GM21619 (cell line): ENCODE results near the gene ASCC2.
A peak's percentile ranks its signal among the peaks of the same experiment; 100 is the strongest.

ENCODE experiments used
- ATAC-seq: cut with Tn5 transposase; IDR thresholded peaks from one replicate; pipeline ENCODE4 v1.9.1; 2021; ENCODE audit not compliant: unreplicated experiment

Gene ASCC2

DNA sequence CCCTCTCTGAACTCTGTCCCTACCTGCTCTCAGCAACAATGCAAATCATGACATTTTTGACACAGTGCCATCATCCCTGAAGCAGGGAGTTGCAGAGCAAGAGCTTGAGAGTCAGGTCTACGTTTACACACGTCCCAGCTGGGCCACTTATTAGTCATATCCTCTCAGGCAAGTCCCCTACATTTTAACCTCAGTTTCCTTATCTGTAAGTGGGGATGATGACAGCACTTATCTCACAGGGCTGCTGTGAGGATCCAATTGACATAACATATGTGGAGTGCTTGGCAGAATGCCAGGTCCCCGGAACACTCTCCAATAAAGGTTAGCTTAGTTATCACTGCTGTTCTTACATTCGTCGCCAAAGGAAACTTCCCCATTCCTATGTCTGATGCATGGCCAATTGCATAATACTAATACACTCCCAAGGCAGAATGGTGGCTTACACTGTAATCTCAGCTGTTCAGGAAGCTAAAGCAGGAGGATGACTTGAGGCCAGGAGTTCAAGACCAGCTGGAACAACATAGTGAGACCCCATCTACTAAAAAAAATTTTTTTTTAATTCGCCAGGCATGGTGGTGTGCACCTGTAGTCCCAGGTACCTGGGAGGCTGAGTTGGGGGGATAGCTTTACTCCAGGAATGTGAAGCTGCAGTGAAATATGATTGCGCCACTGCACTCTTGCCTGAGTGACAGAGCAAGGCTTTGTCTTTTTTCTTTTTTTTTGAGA lies 16.6 kb downstream of the ASCC2 start:
- ATAC-seq = peak; percentile 89

DNA sequence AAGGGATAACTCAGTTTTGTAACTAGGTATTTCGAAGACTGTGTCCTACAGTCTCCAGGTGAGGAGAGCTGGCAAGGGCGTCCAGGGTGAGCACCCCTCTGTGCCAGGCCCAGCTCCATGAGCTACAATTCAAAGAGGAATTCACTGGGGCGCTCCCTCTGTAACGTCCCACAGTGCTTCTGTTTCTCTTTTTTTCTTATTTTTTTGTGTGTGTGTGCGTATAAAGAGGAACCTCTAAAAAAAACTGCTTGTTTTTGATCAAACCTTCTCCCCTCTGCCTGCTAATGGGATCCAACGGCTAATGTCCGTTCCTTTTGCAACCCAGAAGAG lies 17.1 kb downstream of the ASCC2 start:
- ATAC-seq = no peak

- no peak for ATAC-seq
Measured at GRCh38 chr22:29819501-29819900, 18.6 kb downstream of the ASCC2 start.

GRCh38 chr22:29817724-29818123 lies 20.4 kb downstream of the ASCC2 start:
- no peak for ATAC-seq

DNA sequence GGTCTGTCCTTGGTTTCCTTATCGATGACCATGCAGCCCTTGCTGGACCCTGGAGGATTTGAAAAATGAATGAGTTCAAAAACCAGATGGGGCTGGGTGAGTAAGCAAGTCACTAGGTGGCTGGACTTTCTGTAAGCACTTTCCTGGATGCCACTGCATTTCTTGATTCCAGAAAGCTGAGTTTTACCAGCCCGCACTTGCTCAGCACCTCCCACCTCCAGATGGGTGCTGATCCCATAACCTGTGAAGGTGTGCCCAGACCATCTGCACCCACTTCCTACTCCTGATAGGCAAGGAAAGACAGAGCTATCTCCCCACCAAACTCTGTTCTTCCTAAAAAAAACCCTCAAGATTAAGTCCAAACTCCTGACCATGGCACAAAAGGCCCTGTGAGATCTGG lies 21.1 kb downstream of the ASCC2 start:
- no peak for ATAC-seq

DNA sequence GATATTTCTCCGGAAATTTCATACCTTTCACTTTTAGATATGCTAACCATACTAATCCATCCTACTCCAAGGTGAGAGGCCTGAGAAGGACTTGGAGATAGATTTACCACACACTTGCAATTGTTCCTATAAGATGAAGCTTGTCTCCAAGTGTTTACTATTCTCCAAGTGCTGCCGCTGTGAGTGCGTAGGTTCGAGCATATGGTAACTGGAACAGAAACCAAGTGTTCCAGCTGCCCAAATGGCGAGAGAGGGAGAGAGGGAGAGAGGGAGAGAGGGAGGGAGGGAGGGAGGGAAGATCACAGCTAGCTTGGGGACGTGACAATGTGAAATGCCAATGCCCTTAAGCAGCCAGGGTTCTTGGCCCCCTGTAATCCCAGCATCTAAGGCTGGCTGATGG lies 21.5 kb downstream of the ASCC2 start:
- no peak for ATAC-seq

- no peak for ATAC-seq
Measured at GRCh38 chr22:29816128-29816527, 21.9 kb downstream of the ASCC2 start.

- no peak for ATAC-seq
Measured at GRCh38 chr22:29815580-29815979, 22.5 kb downstream of the ASCC2 start.

GRCh38 chr22:29814003-29814402 lies 24.1 kb downstream of the ASCC2 start:
- ATAC-seq = no peak

GRCh38 chr22:29813563-29813962 lies 24.5 kb downstream of the ASCC2 start:
- ATAC-seq = no peak

GRCh38 chr22:29813126-29813525 lies 24.9 kb downstream of the ASCC2 start:
- no peak for ATAC-seq

DNA sequence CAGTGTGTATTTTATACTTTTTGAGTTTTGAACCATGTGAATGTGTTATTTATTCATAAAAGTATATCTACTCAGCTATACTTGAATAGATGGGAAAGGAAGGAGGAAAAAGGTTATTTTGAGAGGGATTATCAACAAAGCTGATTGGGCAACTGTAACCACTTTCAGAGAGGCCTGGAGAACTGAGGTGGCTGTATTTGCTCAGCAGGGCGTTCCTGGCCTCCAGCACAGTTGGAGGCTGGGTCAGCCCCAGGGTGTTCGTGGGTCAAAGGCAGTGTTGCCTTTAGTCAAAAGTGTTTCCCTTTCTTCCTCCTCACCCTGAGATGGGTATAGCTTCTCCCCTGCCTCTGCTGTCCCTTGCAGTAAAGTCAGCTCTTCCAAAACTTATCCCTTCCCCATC lies 26.7 kb downstream of the ASCC2 start:
- no peak for ATAC-seq

DNA sequence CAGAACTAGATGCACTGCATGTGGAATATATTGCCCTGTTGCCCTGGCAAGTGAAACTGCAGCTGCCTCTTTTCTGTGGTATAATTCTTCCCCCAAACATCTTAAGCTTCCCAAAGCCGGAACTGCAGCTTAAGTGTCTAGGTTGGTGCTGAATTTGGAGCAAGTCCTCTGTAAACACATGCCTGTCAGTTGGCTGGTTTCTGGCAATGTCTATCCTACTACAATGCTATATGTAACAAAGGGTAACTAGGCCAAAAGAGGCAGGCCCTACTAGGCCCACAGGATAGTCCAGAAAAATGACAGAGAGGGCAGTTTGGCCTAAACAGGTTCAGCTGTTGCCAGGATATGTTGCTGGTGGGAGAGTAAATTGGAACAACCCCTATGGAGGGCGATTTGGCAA lies 27.9 kb downstream of the ASCC2 start:
- no peak for ATAC-seq

- no peak for ATAC-seq
Measured at GRCh38 chr22:29806196-29806595, 31.9 kb downstream of the ASCC2 start.

GRCh38 chr22:29804985-29805384 lies 33.1 kb downstream of the ASCC2 start:
- ATAC-seq = no peak

DNA sequence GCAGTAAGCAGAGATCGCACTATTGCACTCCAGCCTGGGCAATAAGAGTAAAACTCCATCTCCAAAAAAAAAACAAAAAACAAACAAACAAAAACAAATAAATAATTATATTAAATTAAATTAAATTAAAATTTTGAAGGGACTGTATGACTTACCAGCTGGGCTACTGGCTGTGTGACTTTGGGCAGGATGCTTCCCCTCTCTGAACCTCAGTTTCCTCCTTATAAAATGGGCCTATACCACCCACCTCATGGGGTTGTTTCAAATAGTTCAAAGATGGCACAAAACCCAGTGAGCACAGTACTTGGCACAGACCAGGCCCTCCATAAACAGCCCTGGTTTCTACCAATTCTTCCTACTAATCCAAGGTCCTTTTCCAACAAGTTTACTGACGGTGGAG lies 34.9 kb downstream of the ASCC2 start:
- ATAC-seq = no peak

DNA sequence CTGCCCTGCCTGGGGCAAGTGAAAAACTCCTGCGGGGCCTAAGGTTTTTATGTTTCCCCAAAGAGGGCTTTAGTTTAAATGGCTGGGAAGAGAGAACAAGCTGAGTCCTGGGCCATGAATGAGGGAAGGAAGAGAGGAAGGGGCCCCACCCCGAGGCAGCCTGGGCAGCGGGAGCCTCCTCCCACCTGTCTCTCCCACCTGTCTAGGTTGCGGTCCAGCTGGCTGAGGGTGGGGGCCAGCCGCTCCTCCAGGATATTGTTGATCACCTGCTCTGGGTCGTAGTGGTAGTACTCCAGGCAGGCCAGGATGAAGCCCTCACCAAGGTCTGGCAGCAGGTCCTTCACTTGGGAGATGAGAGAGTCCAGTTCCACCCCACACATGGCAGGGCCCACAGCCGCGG lies 36.3 kb downstream of the ASCC2 start:
- ATAC-seq = no peak

DNA sequence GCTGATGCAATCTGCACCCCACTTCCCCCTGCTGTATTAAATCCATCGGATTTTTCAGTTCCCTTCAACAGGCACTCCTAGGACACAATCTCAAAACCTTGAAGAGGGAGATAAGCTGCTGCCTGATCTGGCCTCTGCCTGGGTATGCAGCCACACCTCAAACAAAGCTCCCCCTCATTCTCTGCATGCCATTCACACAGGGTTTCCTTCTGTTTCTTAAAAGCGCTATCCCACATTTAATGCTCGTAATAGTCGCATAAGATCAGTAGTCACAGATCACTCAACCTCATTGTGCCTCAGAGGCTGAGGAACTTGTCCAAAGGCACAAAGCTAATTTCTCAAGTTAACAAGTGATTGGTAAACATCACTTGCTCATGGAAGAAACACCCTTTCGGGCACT lies 36.9 kb downstream of the ASCC2 start:
- no peak for ATAC-seq

DNA sequence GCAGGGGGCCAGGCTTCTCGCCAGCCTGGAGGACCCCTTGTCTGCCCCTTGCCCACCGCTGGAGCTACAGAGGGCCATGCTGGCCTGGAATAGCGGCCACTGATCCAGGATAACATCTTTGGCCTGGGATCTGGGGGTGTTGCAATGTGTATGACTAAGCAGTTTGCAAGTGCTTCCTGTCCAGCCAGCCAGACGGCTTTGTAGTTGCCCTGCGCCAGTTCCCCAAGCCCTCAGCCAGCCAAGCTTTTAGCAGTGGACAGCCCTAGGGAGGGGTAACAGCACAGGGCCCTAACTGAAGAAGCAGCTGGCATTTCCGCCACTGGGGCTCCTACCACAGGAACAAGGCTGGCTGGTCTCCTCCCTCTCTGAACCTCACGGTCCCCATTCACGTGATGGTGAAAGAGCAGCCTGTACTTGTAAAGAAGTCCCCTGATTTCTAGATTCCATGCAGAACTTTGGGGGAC lies 38.8 kb downstream of the ASCC2 start:
- no peak for ATAC-seq

DNA sequence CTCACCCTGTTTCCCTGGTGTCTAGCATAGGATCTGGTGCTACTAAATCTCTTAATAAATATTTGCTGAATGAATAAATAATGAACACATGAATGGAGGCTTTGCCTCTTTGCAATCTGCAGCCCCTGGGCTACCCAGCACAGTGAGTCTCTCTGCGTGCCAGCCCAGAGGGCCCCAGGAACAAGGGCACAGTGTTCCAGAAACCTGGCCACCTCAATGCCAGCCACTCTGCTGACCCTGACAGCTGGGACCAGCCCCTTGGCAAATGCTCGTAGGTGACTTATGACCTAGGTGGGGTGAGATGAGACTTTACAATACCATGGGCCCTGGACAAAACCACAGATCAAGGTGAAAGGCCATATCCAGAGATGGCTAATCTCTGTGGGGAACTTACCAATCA lies 39.3 kb downstream of the ASCC2 start:
- no peak for ATAC-seq

DNA sequence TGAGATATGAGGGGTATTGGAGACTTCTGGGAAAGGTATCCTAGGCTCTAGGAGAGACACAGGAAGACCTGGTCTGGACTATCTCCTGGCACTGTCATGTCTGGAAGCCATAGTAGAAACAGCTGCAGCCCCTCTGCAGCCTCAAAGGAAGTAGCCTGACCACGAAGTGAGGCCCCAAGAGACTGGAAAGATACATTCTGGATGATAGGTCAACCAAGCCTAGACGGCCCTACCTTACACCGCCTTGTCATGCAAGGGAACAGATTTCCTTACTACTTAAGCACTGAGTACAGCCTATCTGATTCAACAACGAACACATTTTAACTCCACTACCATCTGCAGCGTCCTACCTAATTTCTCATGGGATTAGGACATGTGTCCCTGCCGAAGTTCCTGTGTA lies 39.8 kb downstream of the ASCC2 start:
- ATAC-seq = no peak

DNA sequence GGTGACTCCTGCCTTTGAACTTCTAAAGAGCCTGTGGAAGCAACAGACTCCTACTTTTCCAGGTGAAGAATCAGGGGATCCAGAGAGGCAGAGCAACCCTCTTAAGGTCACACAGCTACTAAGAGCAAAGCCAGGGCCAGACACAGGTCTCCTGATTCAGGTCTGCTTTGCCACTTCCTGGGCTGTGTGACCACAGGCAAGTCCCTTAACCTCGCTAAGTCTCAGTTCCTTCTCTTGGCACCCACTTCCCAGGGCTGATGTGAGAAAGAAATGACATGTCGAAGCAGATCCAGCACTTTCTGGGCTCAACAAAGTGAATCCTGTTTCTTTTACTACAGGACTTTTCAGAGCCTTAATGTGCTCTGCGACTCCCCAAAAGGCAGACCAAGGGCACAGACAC lies 40.7 kb downstream of the ASCC2 start:
- no peak for ATAC-seq

DNA sequence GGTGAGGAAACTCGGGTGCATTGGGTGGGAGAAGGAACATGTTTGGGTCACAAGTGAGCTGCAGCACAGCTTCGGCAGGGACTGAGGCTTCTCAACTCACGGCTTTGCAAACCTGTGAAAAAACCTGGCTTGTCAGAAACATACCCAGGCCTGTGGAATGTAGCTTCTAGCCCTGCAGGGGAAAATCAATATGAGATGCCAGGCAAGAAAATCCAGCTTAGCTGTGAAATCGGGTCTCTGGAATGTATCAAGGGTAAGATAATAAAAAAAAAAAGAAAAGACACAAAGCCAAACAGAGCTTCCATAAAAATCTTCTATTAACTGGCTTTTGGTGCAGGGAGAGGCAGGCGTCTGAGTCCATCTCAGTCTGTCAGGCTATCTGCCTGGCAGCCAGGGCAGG lies 42.4 kb downstream of the ASCC2 start:
- no peak for ATAC-seq
